ENCODE results near the gene NTN1. TPM values are rescaled to one million over a fixed set of nuclear protein-coding genes. Genes with fewer than 3 reads are reported as not detected.

NTN1 gene
- total RNA-seq, 2 donors from 2014 or later: 3.6 to 4.0 TPM

DNA sequence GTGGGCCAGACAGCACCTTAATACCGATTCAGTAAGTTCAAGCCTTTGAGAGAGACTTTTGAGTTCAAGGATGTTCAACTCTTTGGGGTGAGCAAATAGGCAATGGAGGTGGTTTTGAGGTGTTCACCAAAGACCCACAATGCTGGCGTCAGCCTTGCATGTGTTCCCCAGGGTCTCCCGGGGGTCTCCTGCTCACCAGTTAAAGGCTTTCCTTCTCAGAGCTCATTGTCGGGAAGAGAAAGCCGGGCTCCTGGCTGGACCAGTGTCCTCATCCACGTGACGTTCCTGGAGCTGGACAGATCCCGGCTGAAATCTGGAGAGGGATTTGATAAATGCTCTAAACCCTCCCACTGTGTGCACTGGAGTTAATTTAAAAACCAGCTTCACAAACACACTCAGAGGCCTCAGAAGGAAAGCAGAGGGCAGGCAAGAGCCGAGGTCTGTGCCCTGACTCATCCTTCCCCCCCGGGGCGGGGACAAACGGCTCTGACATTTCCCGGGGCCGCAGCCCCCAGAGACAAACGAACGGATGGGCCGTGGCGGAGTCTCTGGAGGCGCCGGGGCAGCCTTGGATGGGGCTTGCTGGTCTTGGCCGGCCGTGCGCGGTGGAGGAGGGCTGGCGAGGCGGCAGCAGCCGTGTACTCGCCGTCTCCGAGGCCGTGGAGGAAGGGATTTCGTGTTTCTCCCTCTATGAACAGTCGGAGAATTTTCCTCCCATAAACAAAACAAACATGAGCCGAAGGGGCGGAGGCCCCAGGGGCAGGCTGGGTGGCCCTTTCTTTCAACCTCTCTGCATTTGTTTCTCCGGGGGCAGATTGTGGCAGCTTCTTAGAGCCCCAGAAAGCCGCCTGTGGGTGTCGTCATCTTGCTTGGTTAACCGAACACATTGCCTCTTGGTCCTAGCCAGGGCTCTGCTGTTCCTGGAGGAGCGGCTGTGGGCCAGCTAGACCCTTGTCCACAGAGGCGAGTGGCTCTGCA lies 94.2 kb downstream of the NTN1 start:
- no peak overlapping the region for H3K4me3 ChIP-seq
- H3K4me1 ChIP-seq: peaks cover 12% of the 10 kb centered on the region
- H3K9me3 ChIP-seq: no peaks in the 10 kb centered on the region
- ATAC-seq: peak; percentile 56
- intact Hi-C loops (cut with DNase I): no loop called here
- TF ChIP-seq CTCF (IDR thresholded peaks at IDR 0.05) (peak in 3 of 7 experiments; percentile 25 to 27 (median 26)), POLR2A (IDR thresholded peaks at IDR 0.05) (no peak)
- H3K36me3 ChIP-seq (replicated peaks in 1 of 2; ENCODE audit: insufficient read depth in 1 of 2, low read depth in 2 of 2): no peaks in the 10 kb centered on the region
- H3K27me3 ChIP-seq: no peaks in the 10 kb centered on the region
- H3K27ac ChIP-seq: peak overlapping the region in 3 of 4 donors; percentile 2 to 43 (median 41)
- 29 to 48% methylated on average over 4 to 41 of the region's 41 CpGs for WGBS, 2 donors
- peak; percentile 17 to 34 (median 25) for DNase-seq

DNA sequence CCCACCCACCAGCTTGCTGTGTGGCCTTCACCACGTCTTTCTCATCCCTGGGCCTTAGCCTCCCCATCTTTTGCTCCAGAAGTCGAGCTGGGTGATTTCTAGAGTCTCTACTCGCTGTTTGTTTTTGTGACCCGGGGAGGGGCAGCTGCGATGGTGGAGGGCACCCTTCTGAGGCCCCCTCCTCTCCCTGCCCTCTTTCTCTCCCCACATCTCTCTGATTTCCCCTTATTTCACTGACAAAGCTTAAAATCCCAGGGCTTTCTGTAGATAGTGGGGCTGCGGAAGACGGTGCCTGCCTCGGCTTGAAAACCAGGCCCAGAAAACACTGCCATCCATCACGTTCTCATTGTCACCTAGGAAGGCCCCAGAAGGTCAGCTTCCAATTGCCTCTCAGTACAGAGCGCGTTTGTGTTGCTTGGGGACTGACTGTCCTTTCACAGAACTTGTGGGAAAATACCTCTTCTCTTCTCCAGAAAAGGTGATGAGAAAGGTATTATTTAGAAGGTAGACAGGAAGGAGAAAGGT lies 95.1 kb downstream of the NTN1 start:
- H3K4me1 ChIP-seq: peaks cover 12% of the 10 kb centered on the region
- no peak overlapping the region for H3K27ac ChIP-seq
- no peak for DNase-seq
- TF ChIP-seq POLR2A (IDR thresholded peaks at IDR 0.05) (no peak), CTCF (IDR thresholded peaks at IDR 0.05) (no peak)
- no peak for ATAC-seq
- no peaks in the 10 kb centered on the region for H3K36me3 ChIP-seq (replicated peaks in 1 of 2; ENCODE audit: insufficient read depth in 1 of 2, low read depth in 2 of 2)
- 68 to 74% methylated on average over 11 of the region's 11 CpGs for WGBS, 2 donors
- intact Hi-C loops (cut with DNase I): no loop called here
- no peak overlapping the region for H3K4me3 ChIP-seq
- H3K27me3 ChIP-seq: no peaks in the 10 kb centered on the region
- H3K9me3 ChIP-seq: no peaks in the 10 kb centered on the region

DNA sequence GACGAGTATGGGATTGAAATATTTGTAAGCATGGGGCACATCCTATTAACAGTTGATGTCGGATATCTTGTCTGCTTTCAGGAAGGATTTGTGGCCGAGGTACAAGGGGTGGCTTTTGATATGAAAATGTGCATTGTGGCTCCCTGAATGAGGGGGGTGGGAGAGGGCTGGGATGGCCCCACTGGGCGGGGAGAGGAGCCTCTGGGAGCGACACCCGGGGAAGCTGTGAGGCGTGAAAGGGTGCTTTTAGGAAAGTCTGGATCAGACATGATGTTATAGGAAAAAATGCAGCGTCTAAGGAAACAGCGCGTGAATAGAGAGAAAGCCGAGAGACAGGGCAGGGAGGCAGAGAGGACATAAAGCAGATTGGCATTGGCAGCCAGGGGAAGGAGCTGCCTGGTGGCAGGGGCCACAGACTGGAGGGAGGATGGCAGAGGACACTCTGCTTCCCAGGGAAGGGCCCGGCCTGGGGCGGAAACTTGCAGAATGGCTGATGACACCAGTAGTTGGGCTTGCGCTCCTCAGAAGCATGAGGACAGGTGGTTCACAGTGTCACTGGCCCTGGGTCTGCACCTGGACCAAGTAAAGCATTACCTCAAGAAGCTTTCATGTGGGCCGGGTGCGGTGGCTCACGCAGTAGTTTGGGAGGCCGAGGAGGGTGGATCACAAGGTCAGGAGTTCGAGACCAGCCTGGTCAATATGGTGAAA lies 95.7 kb downstream of the NTN1 start:
- TF ChIP-seq POLR2A (IDR thresholded peaks at IDR 0.05) (no peak), CTCF (IDR thresholded peaks at IDR 0.05) (no peak)
- 84 to 85% methylated on average over 18 to 19 of the region's 19 CpGs for WGBS, 2 donors
- Histone ChIP-seq H3K9me3 (no peaks in the 10 kb centered on the region), H3K4me3 (no peak overlapping the region), H3K36me3 (replicated peaks in 1 of 2; ENCODE audit: insufficient read depth in 1 of 2, low read depth in 2 of 2) (no peaks in the 10 kb centered on the region), H3K27ac (no peak overlapping the region), H3K4me1 (peaks cover 12% of the 10 kb centered on the region), H3K27me3 (no peaks in the 10 kb centered on the region)
- intact Hi-C loops (cut with DNase I): no loop called here
- ATAC-seq (no peak), DNase-seq (no peak)

- DNase-seq (no peak), ATAC-seq (no peak)
- Histone ChIP-seq H3K27me3 (no peaks in the 10 kb centered on the region), H3K9me3 (no peaks in the 10 kb centered on the region), H3K4me3 (no peak overlapping the region), H3K4me1 (peaks cover 4% of the 10 kb centered on the region), H3K36me3 (replicated peaks in 1 of 2; ENCODE audit: insufficient read depth in 1 of 2, low read depth in 2 of 2) (no peaks in the 10 kb centered on the region), H3K27ac (no peak overlapping the region)
- intact Hi-C loops (cut with DNase I): loop anchor here (10.0 kb wide), 1 partner anchor 64 kb away; no protein-coding TSS in a partner anchor
- WGBS, 2 donors: 30 to 58% methylated on average over 5 of the region's 5 CpGs
- TF ChIP-seq POLR2A (IDR thresholded peaks at IDR 0.05) (no peak), CTCF (IDR thresholded peaks at IDR 0.05) (no peak)
These were observed 99.2 kb downstream of the NTN1 start for GRCh38 chr17:9120471-9120870.
